GM21528 (cell line): ENCODE data around the gene PHETA1.
"Not testable (repeated sequence)": the region's sequence is repeated elsewhere in the genome, so short reads cannot be mapped to it uniquely, and the experiment has no call there.

Source experiments
- ATAC-seq: cut with Tn5 transposase; IDR thresholded peaks from one replicate; pipeline ENCODE4 v1.9.1; 2021; ENCODE audit warnings: mild to moderate bottlenecking, moderate library complexity; ENCODE audit not compliant: unreplicated experiment, low FRiP score

PHETA1 gene

DNA sequence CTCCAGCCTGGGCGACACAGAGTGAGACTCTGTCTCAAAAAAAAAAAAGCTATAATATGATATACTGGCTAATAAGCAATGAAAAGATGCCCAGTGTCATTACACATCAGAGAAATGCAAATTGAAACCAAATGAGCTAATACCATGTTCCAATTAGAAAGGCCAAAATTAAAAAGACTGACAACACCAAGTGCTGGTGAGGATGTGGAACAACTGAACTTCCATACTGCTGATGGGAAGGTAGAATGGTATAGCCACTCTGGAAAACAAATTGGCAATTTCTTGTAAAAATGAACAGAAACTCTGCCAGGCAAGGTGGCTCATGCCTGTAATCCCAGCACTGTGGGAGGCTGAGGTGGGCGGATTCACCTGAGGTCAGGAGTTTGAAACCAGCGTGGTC is 8.5 kb upstream of the PHETA1 start:
- no peak for ATAC-seq

DNA sequence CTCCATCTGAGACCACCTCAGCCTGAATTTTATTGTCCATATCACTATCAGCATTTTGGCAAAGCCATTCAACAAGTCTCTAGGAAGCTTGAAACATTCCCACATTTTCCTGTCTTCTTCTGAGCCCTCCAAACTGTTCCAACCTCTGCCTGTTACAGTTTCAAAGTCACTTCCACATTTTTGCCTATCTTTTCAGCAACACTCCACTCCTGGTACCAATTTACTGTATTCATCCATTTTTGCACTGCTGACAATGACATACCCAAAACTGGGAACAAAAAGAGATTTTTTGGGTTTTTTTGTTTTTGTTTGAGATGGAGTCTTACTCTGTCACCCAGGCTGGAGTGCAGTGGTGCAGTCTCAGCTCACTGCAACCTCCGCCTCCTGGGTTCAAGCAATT is 4.3 kb upstream of the PHETA1 start:
- ATAC-seq, result not testable (repeated sequence)

- ATAC-seq, result no peak
Observed at GRCh38 chr12:111369496-111370220, 763 bp upstream of the PHETA1 start.

GRCh38 chr12:111368291-111368787 is 556 bp downstream of the PHETA1 start:
- no peak for ATAC-seq

- ATAC-seq, result no peak
Observed at GRCh38 chr12:111367661-111368221, 1.2 kb downstream of the PHETA1 start.

- ATAC-seq, result no peak
Observed at GRCh38 chr12:111366583-111366982, 2.3 kb downstream of the PHETA1 start.

- no peak for ATAC-seq
Observed at GRCh38 chr12:111366075-111366474, 2.8 kb downstream of the PHETA1 start.

- ATAC-seq, result no peak
Observed at GRCh38 chr12:111363578-111363977, 5.3 kb downstream of the PHETA1 start.

GRCh38 chr12:111362687-111363475 is 6.0 kb downstream of the PHETA1 start:
- no peak for ATAC-seq

DNA sequence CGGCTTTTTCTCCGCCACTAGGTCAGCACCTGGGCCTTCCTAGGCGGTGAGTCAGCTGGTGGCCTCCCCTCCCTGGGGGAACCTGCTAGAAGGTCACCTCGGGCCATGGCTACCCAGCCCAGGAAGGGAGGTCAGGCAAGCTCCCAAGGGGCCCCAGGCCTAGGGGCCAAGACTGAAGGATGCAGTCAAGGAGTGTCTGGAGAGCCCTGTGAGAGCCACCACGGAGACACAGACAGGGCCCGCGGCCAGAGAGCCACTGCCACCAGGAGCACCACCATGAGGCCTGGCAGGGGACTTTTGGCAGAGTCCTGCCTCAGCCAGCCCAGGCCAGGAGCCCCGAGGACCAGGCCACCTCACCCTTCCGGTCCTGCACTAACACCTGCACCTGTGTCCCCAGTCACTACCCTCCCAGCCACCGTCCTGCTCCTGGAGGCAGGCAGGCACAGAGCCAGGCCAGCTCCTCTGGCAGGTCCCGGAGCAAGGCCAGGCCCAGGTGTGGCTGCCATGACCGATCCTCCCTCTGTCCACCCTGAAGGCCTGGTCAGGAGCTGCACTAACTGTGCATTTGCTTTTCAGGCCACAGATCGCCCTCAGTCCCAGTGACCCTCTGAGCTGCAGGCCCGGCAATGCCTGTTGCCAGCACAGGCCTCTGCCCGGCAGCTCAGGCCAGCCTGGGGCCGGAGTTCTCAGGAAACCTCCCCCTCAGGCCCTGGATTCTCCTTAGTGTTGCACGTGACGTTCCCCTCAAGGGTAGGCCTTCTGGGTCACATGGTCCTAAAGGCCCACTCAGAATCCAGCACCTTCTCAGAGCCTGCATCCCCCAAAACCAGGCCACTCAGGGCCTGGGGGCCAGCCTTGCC is 6.9 kb downstream of the PHETA1 start:
- ATAC-seq, result no peak

- no peak for ATAC-seq
Observed at GRCh38 chr12:111361073-111361716, 7.7 kb downstream of the PHETA1 start.

- no peak for ATAC-seq
Observed at GRCh38 chr12:111360325-111360930, 8.5 kb downstream of the PHETA1 start.

GRCh38 chr12:111359914-111360276 is 9.0 kb downstream of the PHETA1 start:
- no peak for ATAC-seq

- ATAC-seq, result no peak
Observed at GRCh38 chr12:111359231-111359913, 9.5 kb downstream of the PHETA1 start.

DNA sequence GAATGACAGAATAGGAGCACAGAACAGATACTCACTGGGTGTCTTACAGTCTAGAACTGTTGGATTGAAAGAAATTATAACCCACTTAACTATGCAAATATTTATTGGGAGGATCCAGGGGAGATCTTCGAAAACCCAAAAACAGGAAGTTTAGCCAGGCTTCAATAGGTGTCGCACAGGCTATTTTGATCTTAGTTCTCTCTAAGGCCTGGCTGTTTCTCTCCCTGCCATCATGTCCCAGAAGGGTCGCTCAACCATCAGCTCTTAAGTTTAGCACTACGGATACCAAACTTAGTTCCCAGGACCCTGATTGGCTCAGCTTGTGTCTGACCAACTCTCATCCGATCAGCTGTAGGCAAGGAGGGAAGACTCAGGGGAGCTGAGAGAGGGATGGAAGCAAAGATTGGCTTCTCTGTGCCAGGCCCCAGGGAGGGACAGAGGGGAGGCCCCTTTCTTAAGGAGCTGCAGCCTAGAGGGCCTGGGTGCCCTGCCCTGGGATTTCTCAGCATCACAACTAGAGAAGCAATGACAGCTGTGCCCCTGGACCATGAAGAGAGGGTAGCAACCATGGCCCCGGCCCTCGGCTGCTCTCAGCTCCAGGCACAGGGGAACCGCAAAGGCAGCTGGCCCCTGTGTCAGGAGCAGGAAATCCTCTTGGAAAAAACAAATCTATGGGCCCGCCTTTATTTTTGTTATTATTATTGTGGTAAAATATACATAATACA is 13.5 kb downstream of the PHETA1 start:
- ATAC-seq, result no peak

- ATAC-seq, result no peak
Observed at GRCh38 chr12:111354511-111354910, 14.4 kb downstream of the PHETA1 start.

DNA sequence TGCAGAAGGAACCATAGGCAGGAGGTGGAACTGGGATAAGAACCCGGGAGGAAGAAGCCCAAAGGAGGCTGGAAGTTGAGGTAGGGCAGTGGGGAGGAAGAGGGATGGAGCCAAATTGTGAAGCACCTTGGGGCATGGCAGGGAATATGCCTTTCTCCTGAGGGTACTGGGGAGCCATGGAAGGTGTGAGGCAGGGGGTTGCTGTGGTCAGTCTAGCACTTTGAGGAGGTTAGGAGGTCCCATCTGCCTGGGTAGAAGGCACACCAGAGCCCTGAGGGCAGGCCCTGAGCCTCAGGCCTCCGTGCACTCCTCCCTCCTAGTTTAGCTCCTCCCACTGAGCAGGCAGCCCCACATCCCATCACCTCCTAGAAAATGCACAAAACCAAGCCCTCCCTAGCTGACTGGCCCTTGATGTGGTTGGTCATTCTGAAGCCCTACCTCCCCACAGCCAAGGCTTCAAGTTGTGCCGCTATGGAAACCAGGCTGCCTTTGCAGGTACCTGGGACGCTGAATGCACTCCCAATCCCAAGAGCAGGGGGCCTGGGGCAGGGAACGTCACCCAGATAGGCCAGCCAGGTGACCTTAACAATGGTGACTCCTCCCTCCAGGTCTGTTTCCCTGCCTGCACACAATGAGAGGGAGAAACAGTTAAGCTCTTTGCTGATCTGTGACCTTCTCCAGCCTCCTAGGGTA is 15.1 kb downstream of the PHETA1 start:
- no peak for ATAC-seq

DNA sequence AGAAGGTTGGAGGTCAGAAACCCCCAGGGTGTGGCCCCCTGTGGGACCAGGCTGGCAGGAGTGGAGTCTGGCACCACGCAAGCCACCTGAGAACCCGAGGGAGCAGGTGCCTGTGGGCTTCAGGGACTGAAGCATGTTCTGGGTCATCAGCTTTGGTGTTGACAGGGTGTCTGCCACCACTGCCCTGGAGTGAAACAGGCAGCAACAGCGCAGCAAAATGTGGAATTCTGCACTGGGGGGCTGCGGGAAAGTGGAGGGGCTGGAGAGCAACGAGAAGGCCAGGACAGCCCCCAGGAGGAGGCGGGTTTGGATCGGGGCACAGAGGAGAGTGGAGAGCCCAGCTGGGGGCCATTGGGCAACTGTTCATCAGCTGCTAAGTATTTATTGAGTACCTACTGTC is 15.9 kb downstream of the PHETA1 start:
- no peak for ATAC-seq
